Measurements from ENCODE around the gene NCLN. TPM values are rescaled to one million over a fixed set of nuclear protein-coding genes. Genes with fewer than 3 reads are reported as not detected.

Gene NCLN
- total RNA-seq, 2 donors from 2014 or later = 48.6 to 68.5 TPM

- Histone ChIP-seq H3K27ac (peak overlapping the region; percentile 39 to 46), H3K27me3 (replicated peaks; ENCODE audit: insufficient read depth) (no peaks in the 10 kb centered on the region), H3K4me1 (replicated peaks) (peaks cover 4% of the 10 kb centered on the region), H3K9me3 (no peaks in the 10 kb centered on the region), H3K4me3 (no peak overlapping the region), H3K36me3 (no peaks in the 10 kb centered on the region)
- 71% methylated on average over 11 of the region's 11 CpGs for WGBS
- DNase-seq (ENCODE audit: low spot score) = no peak
- intact Hi-C loops (cut with DNase I) = no loop called here
- TF ChIP-seq POLR2A (IDR thresholded peaks at IDR 0.05) (peak; percentile 62), POLR2AphosphoS5 (IDR thresholded peaks at IDR 0.05) (no peak)
These were observed 8.8 kb upstream of the NCLN start for GRCh38 chr19:3176715-3177501.

DNA sequence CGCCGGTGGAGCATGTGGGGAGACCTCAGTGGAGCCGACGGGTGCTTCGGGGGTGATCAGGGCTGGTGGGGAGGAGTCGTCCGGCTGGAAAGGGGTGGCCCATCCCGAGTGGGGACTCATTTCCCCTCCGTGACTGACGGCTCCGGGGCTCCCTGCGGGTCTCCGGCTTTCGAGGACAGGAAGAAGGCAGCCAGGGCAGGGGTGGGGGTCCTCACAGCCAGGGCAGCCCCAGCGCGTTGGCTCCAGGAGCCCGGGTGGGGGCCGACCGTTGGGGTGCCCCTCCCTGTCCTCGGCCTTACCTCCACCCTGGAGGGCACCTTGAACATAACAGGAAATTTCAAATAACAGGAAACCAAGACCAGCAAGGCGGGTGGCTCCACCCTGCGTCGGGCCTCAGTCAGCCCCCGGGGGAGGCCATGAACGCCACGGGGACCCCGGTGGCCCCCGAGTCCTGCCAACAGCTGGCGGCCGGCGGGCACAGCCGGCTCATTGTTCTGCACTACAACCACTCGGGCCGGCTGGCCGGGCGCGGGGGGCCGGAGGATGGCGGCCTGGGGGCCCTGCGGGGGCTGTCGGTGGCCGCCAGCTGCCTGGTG lies 7.3 kb upstream of the NCLN start, which contains the start of gene S1PR4:
Gene S1PR4, plus strand, starts transcription at position 393 of the 596 bp plus-strand sequence. Its CDS starts 24 bp downstream, at position 417.
- Histone ChIP-seq H3K27me3 (replicated peaks; ENCODE audit: insufficient read depth) (no peaks in the 10 kb centered on the region), H3K36me3 (no peaks in the 10 kb centered on the region), H3K4me1 (replicated peaks) (peaks cover 4% of the 10 kb centered on the region), H3K4me3 (no peak within 1 kb of the TSS), H3K27ac (no peak within 1 kb of the TSS), H3K9me3 (no peaks in the 10 kb centered on the region)
- intact Hi-C loops (cut with DNase I) = no loop called here
- 65% methylated on average over 42 of the region's 42 CpGs for WGBS
- DNase-seq (ENCODE audit: low spot score) = no peak
- TF ChIP-seq POLR2A (IDR thresholded peaks at IDR 0.05) = no peak
- TF ChIP-seq, protein P1, sequence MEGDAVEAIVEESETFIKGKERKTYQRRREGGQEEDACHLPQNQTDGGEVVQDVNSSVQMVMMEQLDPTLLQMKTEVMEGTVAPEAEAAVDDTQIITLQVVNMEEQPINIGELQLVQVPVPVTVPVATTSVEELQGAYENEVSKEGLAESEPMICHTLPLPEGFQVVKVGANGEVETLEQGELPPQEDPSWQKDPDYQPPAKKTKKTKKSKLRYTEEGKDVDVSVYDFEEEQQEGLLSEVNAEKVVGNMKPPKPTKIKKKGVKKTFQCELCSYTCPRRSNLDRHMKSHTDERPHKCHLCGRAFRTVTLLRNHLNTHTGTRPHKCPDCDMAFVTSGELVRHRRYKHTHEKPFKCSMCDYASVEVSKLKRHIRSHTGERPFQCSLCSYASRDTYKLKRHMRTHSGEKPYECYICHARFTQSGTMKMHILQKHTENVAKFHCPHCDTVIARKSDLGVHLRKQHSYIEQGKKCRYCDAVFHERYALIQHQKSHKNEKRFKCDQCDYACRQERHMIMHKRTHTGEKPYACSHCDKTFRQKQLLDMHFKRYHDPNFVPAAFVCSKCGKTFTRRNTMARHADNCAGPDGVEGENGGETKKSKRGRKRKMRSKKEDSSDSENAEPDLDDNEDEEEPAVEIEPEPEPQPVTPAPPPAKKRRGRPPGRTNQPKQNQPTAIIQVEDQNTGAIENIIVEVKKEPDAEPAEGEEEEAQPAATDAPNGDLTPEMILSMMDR (IDR thresholded peaks at IDR 0.05) = no peak
- no peak for TF ChIP-seq POLR2AphosphoS5 (IDR thresholded peaks at IDR 0.05)

DNA sequence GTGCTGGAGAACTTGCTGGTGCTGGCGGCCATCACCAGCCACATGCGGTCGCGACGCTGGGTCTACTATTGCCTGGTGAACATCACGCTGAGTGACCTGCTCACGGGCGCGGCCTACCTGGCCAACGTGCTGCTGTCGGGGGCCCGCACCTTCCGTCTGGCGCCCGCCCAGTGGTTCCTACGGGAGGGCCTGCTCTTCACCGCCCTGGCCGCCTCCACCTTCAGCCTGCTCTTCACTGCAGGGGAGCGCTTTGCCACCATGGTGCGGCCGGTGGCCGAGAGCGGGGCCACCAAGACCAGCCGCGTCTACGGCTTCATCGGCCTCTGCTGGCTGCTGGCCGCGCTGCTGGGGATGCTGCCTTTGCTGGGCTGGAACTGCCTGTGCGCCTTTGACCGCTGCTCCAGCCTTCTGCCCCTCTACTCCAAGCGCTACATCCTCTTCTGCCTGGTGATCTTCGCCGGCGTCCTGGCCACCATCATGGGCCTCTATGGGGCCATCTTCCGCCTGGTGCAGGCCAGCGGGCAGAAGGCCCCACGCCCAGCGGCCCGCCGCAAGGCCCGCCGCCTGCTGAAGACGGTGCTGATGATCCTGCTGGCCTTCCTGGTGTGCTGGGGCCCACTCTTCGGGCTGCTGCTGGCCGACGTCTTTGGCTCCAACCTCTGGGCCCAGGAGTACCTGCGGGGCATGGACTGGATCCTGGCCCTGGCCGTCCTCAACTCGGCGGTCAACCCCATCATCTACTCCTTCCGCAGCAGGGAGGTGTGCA lies 6.6 kb upstream of the NCLN start:
- Histone ChIP-seq H3K36me3 (no peaks in the 10 kb centered on the region), H3K4me3 (no peak overlapping the region), H3K27ac (no peak overlapping the region), H3K9me3 (no peaks in the 10 kb centered on the region), H3K4me1 (replicated peaks) (peaks cover 4% of the 10 kb centered on the region), H3K27me3 (replicated peaks; ENCODE audit: insufficient read depth) (no peaks in the 10 kb centered on the region)
- intact Hi-C loops (cut with DNase I) = no loop called here
- DNase-seq (ENCODE audit: low spot score) = no peak
- 89% methylated on average over 52 of the region's 52 CpGs for WGBS
- TF ChIP-seq, protein P1 (IDR thresholded peaks at IDR 0.05) = no peak
- TF ChIP-seq POLR2A (IDR thresholded peaks at IDR 0.05) (no peak), POLR2AphosphoS5 (IDR thresholded peaks at IDR 0.05) (no peak)

GRCh38 chr19:3179739-3180293 lies 5.9 kb upstream of the NCLN start:
- peaks cover 4% of the 10 kb centered on the region for H3K4me1 ChIP-seq (replicated peaks)
- no peak overlapping the region for H3K27ac ChIP-seq
- TF ChIP-seq, protein P1 (IDR thresholded peaks at IDR 0.05) = no peak
- TF ChIP-seq POLR2AphosphoS5 (IDR thresholded peaks at IDR 0.05) (no peak), POLR2A (IDR thresholded peaks at IDR 0.05) (no peak)
- no peak for DNase-seq (ENCODE audit: low spot score)
- H3K9me3 ChIP-seq = no peaks in the 10 kb centered on the region
- H3K4me3 ChIP-seq = no peak overlapping the region
- no peaks in the 10 kb centered on the region for H3K27me3 ChIP-seq (replicated peaks; ENCODE audit: insufficient read depth)
- 87% methylated on average over 24 of the region's 31 CpGs for WGBS
- intact Hi-C loops (cut with DNase I) = no loop called here
- H3K36me3 ChIP-seq = no peaks in the 10 kb centered on the region

All from prostate gland (tissue), 2 donors.